ENCODE measurements around the gene CIAO2A.
"Not testable (repeated sequence)": the region's sequence is repeated elsewhere in the genome, so short reads cannot be mapped to it uniquely, and the experiment has no call there.

Gene CIAO2A

DNA sequence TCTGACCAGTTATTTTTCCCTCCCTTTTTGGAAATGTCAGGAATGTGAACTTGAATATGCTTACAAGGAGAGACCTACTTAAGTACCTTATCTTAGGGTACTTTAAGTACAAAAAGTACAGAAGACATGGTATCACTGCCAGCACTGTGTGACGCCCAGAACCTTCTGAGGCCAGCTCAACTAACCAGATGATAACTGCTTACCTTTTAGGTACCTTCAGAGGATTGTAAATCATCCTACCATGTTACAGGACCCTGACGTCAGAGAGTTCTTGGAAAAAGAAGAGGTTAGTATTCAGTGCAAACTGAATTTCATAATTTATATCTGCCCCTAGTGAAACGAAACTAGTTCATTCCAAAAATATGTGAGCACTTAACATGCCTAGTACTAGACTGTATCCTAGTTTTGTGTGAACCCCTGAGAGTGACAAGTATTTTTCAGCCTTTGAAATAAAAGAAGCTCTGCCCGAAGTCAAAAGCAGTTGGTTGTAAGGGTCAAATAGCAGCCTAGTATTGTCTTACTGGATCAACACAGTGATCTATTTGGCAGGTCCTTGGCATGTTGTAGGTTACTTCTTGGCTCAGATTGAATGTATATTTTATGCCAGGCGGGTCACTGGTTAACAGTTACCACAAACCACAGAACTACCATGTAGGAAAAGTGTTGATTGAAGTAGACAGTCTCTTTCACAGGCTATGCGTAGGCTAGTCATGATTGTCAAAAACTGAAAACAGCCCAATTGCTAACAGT is 34.1 kb upstream of the CIAO2A start:
- TF ChIP-seq L3MBTL2 (conservative IDR thresholded peaks at IDR 0.05), result no peak
- no peak for TF ChIP-seq SP1 (IDR thresholded peaks at IDR 0.05)
- TF ChIP-seq FOXA1 (IDR thresholded peaks at IDR 0.05), result no peak
- no peak for TF ChIP-seq CTBP1 (IDR thresholded peaks at IDR 0.05; ENCODE audit: borderline replicate concordance)
- TF ChIP-seq SUZ12 (IDR thresholded peaks at IDR 0.05), result no peak
- TF ChIP-seq BHLHE40 (IDR thresholded peaks at IDR 0.05; ENCODE audit: borderline replicate concordance), result no peak
- no peak for TF ChIP-seq LEF1 (IDR thresholded peaks at IDR 0.05; ENCODE audit: borderline replicate concordance)
- TF ChIP-seq ARNT (IDR thresholded peaks at IDR 0.05), result no peak
- TF ChIP-seq HDGF (IDR thresholded peaks at IDR 0.05; ENCODE audit: borderline replicate concordance), result no peak
- no peak for TF ChIP-seq ZNF384 (IDR thresholded peaks at IDR 0.05)
- TF ChIP-seq TARDBP (IDR thresholded peaks at IDR 0.05), result no peak
- TF ChIP-seq, protein P1, sequence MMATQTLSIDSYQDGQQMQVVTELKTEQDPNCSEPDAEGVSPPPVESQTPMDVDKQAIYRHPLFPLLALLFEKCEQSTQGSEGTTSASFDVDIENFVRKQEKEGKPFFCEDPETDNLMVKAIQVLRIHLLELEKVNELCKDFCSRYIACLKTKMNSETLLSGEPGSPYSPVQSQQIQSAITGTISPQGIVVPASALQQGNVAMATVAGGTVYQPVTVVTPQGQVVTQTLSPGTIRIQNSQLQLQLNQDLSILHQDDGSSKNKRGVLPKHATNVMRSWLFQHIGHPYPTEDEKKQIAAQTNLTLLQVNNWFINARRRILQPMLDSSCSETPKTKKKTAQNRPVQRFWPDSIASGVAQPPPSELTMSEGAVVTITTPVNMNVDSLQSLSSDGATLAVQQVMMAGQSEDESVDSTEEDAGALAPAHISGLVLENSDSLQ (IDR thresholded peaks at IDR 0.05), result no peak
- TF ChIP-seq FOXK2 (IDR thresholded peaks at IDR 0.05), result no peak
- TF ChIP-seq NFRKB (IDR thresholded peaks at IDR 0.05), result no peak
- no peak for TF ChIP-seq ELF4 (IDR thresholded peaks at IDR 0.05)
- TF ChIP-seq FOXM1 (IDR thresholded peaks at IDR 0.05; ENCODE audit: borderline replicate concordance), result no peak
- ChIA-PET CTCF (no interaction called here), POLR2A (no interaction called here)
- DNase-seq (ENCODE audit: extremely low spot score), result no peak

DNA sequence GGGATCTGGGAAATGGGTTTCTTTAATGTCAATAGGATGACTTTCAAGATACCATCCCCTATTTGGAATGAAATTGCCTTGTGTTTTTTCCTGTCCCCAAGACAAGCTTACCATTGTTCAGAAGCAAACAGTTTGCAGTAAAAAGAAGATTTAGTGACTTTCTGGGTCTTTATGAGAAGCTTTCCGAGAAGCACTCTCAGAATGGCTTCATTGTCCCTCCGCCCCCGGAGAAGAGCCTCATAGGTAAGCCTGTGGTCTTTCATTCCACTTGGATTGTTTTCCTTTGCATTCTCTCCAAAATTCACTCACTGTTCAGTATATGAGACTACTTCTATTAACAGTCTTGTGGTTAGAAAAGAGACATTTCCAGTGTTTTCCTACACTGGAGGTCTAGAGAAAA is 32.3 kb upstream of the CIAO2A start:
- ChIA-PET POLR2A (no interaction called here), CTCF (no interaction called here)
- no peak for DNase-seq (ENCODE audit: extremely low spot score)
- TF ChIP-seq FOXK2 (IDR thresholded peaks at IDR 0.05), result no peak
- TF ChIP-seq L3MBTL2 (conservative IDR thresholded peaks at IDR 0.05), result no peak
- no peak for TF ChIP-seq LEF1 (IDR thresholded peaks at IDR 0.05; ENCODE audit: borderline replicate concordance)
- no peak for TF ChIP-seq TARDBP (IDR thresholded peaks at IDR 0.05)
- TF ChIP-seq FOXM1 (IDR thresholded peaks at IDR 0.05; ENCODE audit: borderline replicate concordance), result no peak
- no peak for TF ChIP-seq BHLHE40 (IDR thresholded peaks at IDR 0.05; ENCODE audit: borderline replicate concordance)
- no peak for TF ChIP-seq SUZ12 (IDR thresholded peaks at IDR 0.05)
- no peak for TF ChIP-seq FOXA1 (IDR thresholded peaks at IDR 0.05)
- no peak for TF ChIP-seq SP1 (IDR thresholded peaks at IDR 0.05)
- TF ChIP-seq HDGF (IDR thresholded peaks at IDR 0.05; ENCODE audit: borderline replicate concordance), result no peak
- TF ChIP-seq ZNF384 (IDR thresholded peaks at IDR 0.05), result no peak

DNA sequence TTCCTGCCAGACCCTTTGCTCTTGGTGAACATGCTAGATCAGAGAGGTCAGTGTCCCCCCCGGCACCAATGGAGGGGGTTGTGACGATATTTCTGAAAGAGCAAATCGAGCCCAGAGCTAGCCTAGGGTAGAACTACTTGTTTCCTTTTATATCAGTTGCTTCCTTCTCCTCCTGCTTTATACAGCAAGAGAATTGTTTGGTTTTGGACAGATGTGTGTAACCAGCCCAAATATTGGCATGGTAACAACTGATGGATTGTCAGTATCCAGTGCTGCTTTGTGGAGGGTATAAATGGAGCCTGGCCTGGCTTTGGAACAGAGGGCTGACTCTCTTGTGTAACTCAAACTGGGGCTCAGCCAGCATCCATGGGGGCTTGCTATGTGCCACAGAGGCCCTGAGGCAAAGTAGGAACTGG is 29.3 kb upstream of the CIAO2A start:
- TF ChIP-seq HDGF (IDR thresholded peaks at IDR 0.05; ENCODE audit: borderline replicate concordance) (no peak), SUZ12 (IDR thresholded peaks at IDR 0.05) (no peak), L3MBTL2 (conservative IDR thresholded peaks at IDR 0.05) (no peak), BHLHE40 (IDR thresholded peaks at IDR 0.05; ENCODE audit: borderline replicate concordance) (no peak), SP1 (IDR thresholded peaks at IDR 0.05) (no peak), ZNF384 (IDR thresholded peaks at IDR 0.05) (no peak), FOXA1 (IDR thresholded peaks at IDR 0.05) (no peak)
- no peak for DNase-seq (ENCODE audit: extremely low spot score)
- ChIA-PET CTCF (no interaction called here), POLR2A (no interaction called here)

DNA sequence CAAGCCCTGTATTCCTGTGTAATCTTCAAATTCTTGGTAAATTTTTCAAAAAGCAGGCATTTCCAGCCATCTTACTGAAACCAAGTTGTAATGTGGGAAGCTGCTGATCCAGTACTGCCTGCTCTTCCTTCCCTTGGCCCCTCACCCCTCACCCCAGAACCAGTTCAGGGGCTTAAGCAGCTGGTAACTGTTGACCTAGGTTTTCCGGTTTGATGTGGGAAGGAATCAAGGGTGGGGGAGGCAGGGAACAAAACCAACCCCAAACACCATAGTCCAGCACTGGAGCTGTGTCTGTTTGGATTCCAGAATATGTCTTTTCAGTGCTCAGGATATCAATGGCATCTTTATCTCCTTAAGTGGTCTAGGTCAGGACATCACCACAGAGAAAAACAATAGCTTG is 28.8 kb upstream of the CIAO2A start:
- TF ChIP-seq FOXA1 (IDR thresholded peaks at IDR 0.05), result no peak
- TF ChIP-seq, protein P1 (IDR thresholded peaks at IDR 0.05), result no peak
- no peak for TF ChIP-seq FOXM1 (IDR thresholded peaks at IDR 0.05; ENCODE audit: borderline replicate concordance)
- no peak for TF ChIP-seq FOXK2 (IDR thresholded peaks at IDR 0.05)
- TF ChIP-seq NFRKB (IDR thresholded peaks at IDR 0.05), result no peak
- no peak for TF ChIP-seq SUZ12 (IDR thresholded peaks at IDR 0.05)
- no peak for TF ChIP-seq L3MBTL2 (conservative IDR thresholded peaks at IDR 0.05)
- TF ChIP-seq TARDBP (IDR thresholded peaks at IDR 0.05), result no peak
- no peak for TF ChIP-seq LEF1 (IDR thresholded peaks at IDR 0.05; ENCODE audit: borderline replicate concordance)
- TF ChIP-seq ZNF384 (IDR thresholded peaks at IDR 0.05), result no peak
- TF ChIP-seq ARNT (IDR thresholded peaks at IDR 0.05), result no peak
- no peak for TF ChIP-seq CTBP1 (IDR thresholded peaks at IDR 0.05; ENCODE audit: borderline replicate concordance)
- ChIA-PET POLR2A (no interaction called here), CTCF (no interaction called here)
- DNase-seq (ENCODE audit: extremely low spot score), result no peak

DNA sequence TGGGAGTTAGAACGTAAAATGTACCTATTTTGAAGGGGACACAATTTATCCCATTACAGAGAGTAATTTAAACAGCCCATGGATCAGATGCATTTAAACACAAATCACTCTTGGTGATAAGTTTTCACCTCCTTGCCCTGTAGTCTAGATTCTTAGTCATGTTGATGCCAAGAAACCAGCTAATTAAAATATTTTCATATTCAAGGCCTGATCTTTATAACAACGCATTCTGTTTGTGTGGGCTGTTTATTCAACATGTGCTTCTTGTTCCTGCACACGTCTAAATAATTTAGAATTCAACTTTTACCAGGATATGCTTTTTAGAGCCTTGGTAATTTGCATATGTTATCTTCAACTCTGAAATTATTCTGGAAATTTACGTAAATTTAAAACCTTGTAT is 28.0 kb upstream of the CIAO2A start:
- no peak for DNase-seq (ENCODE audit: extremely low spot score)
- CTCF ChIA-PET, result no interaction called here
- POLR2A ChIA-PET, result no interaction called here
- no peak for TF ChIP-seq TARDBP (IDR thresholded peaks at IDR 0.05)
- TF ChIP-seq ZNF384 (IDR thresholded peaks at IDR 0.05), result no peak
- TF ChIP-seq CTBP1 (IDR thresholded peaks at IDR 0.05; ENCODE audit: borderline replicate concordance), result no peak
- TF ChIP-seq FOXK2 (IDR thresholded peaks at IDR 0.05), result no peak
- TF ChIP-seq BHLHE40 (IDR thresholded peaks at IDR 0.05; ENCODE audit: borderline replicate concordance), result no peak
- no peak for TF ChIP-seq FOXA1 (IDR thresholded peaks at IDR 0.05)
- no peak for TF ChIP-seq FOXM1 (IDR thresholded peaks at IDR 0.05; ENCODE audit: borderline replicate concordance)
- no peak for TF ChIP-seq HDGF (IDR thresholded peaks at IDR 0.05; ENCODE audit: borderline replicate concordance)
- no peak for TF ChIP-seq LEF1 (IDR thresholded peaks at IDR 0.05; ENCODE audit: borderline replicate concordance)
- no peak for TF ChIP-seq L3MBTL2 (conservative IDR thresholded peaks at IDR 0.05)
- TF ChIP-seq SUZ12 (IDR thresholded peaks at IDR 0.05), result no peak
- TF ChIP-seq, protein P1 (IDR thresholded peaks at IDR 0.05), result no peak
- TF ChIP-seq SP1 (IDR thresholded peaks at IDR 0.05), result no peak
- TF ChIP-seq ELF4 (IDR thresholded peaks at IDR 0.05), result no peak

DNA sequence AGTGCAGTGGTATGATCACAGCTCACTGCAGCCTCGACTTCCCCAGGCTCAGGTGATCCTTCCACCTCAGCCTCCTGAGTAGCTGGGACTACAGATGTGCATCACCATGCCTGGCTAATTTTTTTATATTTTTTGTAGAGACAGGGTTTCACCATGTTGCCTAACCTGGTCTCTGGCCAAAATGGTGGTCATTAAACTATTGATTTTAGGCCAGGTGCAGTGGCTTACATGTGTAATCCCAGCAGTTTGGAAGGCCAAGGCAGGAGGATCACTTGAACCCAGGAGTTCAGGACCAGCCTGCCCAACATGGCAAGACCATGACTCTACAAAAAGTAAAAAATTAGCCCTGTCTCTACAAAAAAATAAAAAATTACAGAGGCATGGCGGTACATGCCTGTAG is 26.7 kb upstream of the CIAO2A start:
- DNase-seq (ENCODE audit: extremely low spot score); CTCF ChIA-PET; POLR2A ChIA-PET: not testable (repeated sequence)
